Spleen (tissue), 7 donors: ENCODE data around the gene HMGXB3.
A peak's percentile ranks its signal among the peaks of the same experiment; 100 is the strongest.

Experiments used
- CTCF ChIP-seq, 11 experiments: fragments of 200-600 bp in 7 of 11; fragments of 450-650 bp in 4 of 11; sonication (generic) in 4 of 11; IDR thresholded peaks in 8 of 11; conservative IDR thresholded peaks in 3 of 11; 1 replicate in 7 of 11; 2 replicates in 4 of 11; pipeline versions ENCODE4 v1.4.0 to v1.8.0; 2016 to 2021; ENCODE audit warnings: antibody characterized with exemption in 11 of 11, inconsistent platforms in 4 of 11, mild to moderate bottlenecking in 1 of 11
- POLR2A ChIP-seq, 3 donors: fragments of 450-650 bp; IDR thresholded peaks; one replicate each; pipeline ENCODE4 v1.5.1; 2017; ENCODE audit warnings: antibody characterized with exemption in 3 of 3, mild to moderate bottlenecking in 1 of 3
- POLR2AphosphoS5 ChIP-seq, 3 donors: sonication (generic); formaldehyde crosslinking; IDR thresholded peaks; one replicate each; pipeline ENCODE4 v1.5.1; 2017; ENCODE audit warnings: antibody characterized with exemption in 3 of 3
- donor health status: DM: no; HTN: no; CAD: no; lungs with moderate emphysema.
- donor health status: DM: no; HTN: no; CAD: no.
- donor health status: DM: no; HTN: no; CAD: no.

GRCh38 chr5:150068961-150069645 lies 68.6 kb downstream of the HMGXB3 start:
- TF ChIP-seq CTCF (IDR thresholded peaks at IDR 0.05 in 8 of 11, conservative IDR thresholded peaks at IDR 0.05 in 3 of 11) = no peak
- no peak for TF ChIP-seq POLR2A (IDR thresholded peaks at IDR 0.05)
- TF ChIP-seq POLR2AphosphoS5 (IDR thresholded peaks at IDR 0.05) = peak in 1 of 3 donors; percentile 10
